Sigmoid colon (tissue), 7 donors: ENCODE results near the gene DGKD. TPM values are rescaled to one million over a fixed set of nuclear protein-coding genes. Genes with fewer than 3 reads are reported as not detected.
A peak's percentile ranks its signal among the peaks of the same experiment; 100 is the strongest.

Source experiments
- DNase-seq: peaks from one replicate; pipeline ENCODE4 v3.0.0-alpha.2; 2019
- H3K27ac ChIP-seq, 4 donors: fragments of 200-600 bp; sonication (generic); one replicate each; pipeline ENCODE4 v1.5.1; 2016 to 2019; ENCODE audit warnings: mild to moderate bottlenecking in 1 of 4
- H3K27me3 ChIP-seq, 3 donors: fragments of 200-600 bp; sonication (generic); one replicate each; pipeline ENCODE4 v1.5.1; 2019; ENCODE audit warnings: mild to moderate bottlenecking in 1 of 3
- H3K36me3 ChIP-seq, 4 donors: fragments of 200-600 bp; sonication (generic); one replicate each; pipeline ENCODE4 v1.5.1; 2016 to 2019
- H3K4me1 ChIP-seq, 4 donors: fragments of 200-600 bp; sonication (generic); one replicate each; pipeline ENCODE4 v1.5.1; 2017 to 2019
- H3K4me3 ChIP-seq, 4 donors: fragments of 200-600 bp; sonication (generic); one replicate each; pipeline ENCODE4 v1.5.1; 2017 to 2019; ENCODE audit warnings: mild to moderate bottlenecking in 2 of 4, moderate library complexity in 1 of 4
- H3K9me3 ChIP-seq, 4 donors: fragments of 200-600 bp in 3 of 4; sonication (generic) in 3 of 4; one replicate each; pipeline versions ENCODE4 v1.5.1 to v1.6.1; 2013 to 2019
- EP300 ChIP-seq, 4 donors: sonication (generic); formaldehyde crosslinking; IDR thresholded peaks; one replicate each; pipeline ENCODE4 v1.6.1; 2017; ENCODE audit warnings: antibody characterized with exemption in 4 of 4
- POLR2A ChIP-seq, 2 donors: fragments of 450-650 bp; IDR thresholded peaks; one replicate each; pipeline ENCODE4 v1.6.1; 2016; ENCODE audit warnings: antibody characterized with exemption in 2 of 2, mild to moderate bottlenecking in 2 of 2, moderate library complexity in 2 of 2
- POLR2AphosphoS5 ChIP-seq, 4 donors: sonication (generic); formaldehyde crosslinking; IDR thresholded peaks; one replicate each; pipeline ENCODE4 v1.6.1; 2017; ENCODE audit warnings: antibody characterized with exemption in 4 of 4
- WGBS, 2 donors: extraction: QIAGEN DNeasy Blood & Tissue Kit; methylation state at CpG; one replicate each; pipeline ENCODE4 v1.1.7; 2013; 5-methylcytosine and 5-hydroxymethylcytosine counted together
- intact Hi-C: fragments of 100-400 bp; cut with DNase I; formaldehyde crosslinking; loops from one replicate; pipeline ENCODE4 v1.15.1; 2023
- polyA plus RNA-seq, 3 donors: library from polyadenylated mRNA; stranded (reverse); fragments of 200-250 nt; gene quantifications; one replicate each; pipeline ENCODE4 v1.2.3, GENCODE V29; 2013
- total RNA-seq, 4 donors: library from RNA; depleted of rRNA; stranded (reverse); fragments of >200 nt; gene quantifications; one replicate each; pipeline ENCODE4 v1.1.0, GENCODE V29; 2016
- TF ChIP-seq, protein P1 (sequence below), 4 experiments: fragments of 450-650 bp in 3 of 4; fragments of 200-600 bp in 1 of 4; IDR thresholded peaks; one replicate each; pipeline ENCODE4 v1.5.1; 2016 to 2019; ENCODE audit warnings: antibody characterized with exemption in 4 of 4, mild to moderate bottlenecking in 3 of 4, moderate library complexity in 2 of 4
- donor health status: healthy with polysubstance abuse.
- donor health status: Bipolar disorder and iron deficiency.
- donor health status: healthy.

Gene DGKD
- total and polyA plus RNA-seq, 7 donors = 10.7 to 67.0 (median 19.7) TPM

DNA sequence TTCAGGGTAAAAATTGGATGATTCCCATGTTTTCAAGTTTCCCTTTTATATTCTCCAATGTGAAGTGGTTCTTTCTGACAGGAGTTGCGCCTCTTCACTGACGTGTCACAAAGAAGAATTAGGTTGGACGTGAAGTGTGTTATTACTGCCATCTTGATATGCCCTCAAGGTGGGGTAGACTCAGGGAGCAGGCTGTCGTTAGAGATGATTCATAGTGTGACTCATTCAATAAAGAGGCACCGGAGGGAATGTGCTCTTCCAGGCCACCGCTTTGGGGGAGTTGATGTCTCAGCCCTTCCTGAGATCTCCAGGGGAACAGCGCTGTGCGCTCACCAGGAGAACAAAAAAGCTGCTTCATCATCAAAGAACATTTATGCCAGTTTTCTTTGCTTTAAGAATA, 3.6 kb upstream of the DGKD start:
- peak in 1 of 4 donors; percentile 12 for TF ChIP-seq POLR2AphosphoS5 (IDR thresholded peaks at IDR 0.05)
- no peak for TF ChIP-seq POLR2A (IDR thresholded peaks at IDR 0.05)
- Histone ChIP-seq H3K27ac (no peak overlapping the region), H3K36me3 (no peaks in the 10 kb centered on the region), H3K27me3 (no peaks in the 10 kb centered on the region), H3K9me3 (no peaks in the 10 kb centered on the region), H3K4me1 (peaks cover 0 to 16% (median 12%) of the 10 kb centered on the region in 4 donors), H3K4me3 (no peak overlapping the region)
- no peak for DNase-seq
- intact Hi-C loops = loop anchor here (10.0 kb wide), 1 partner anchor 96 kb away; the partner anchor contains the start of gene ATG16L1
- WGBS, 2 donors = 27 to 39% methylated on average over 8 of the region's 8 CpGs

DNA sequence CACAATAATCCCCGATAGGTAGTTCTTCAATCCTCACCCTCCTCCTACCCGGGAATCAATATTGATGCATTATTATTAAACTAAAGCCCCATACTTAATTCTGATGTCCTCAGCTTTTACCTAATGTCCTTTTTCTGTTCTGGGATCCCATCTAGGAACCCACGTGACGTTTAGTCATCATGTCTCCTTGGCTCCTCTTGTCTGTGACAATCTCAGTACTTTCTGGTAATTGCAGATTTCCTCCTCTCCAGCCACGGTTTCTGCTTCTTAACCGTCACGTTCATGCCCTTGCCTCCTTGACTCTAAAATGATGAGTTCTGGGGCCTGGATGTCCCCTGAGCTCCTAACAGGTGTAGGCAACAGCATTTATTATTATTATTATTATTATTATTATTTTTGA, 2.9 kb upstream of the DGKD start:
- TF ChIP-seq POLR2AphosphoS5 (IDR thresholded peaks at IDR 0.05) (no peak), POLR2A (IDR thresholded peaks at IDR 0.05) (no peak), EP300 (IDR thresholded peaks at IDR 0.05) (no peak)
- TF ChIP-seq, protein P1, sequence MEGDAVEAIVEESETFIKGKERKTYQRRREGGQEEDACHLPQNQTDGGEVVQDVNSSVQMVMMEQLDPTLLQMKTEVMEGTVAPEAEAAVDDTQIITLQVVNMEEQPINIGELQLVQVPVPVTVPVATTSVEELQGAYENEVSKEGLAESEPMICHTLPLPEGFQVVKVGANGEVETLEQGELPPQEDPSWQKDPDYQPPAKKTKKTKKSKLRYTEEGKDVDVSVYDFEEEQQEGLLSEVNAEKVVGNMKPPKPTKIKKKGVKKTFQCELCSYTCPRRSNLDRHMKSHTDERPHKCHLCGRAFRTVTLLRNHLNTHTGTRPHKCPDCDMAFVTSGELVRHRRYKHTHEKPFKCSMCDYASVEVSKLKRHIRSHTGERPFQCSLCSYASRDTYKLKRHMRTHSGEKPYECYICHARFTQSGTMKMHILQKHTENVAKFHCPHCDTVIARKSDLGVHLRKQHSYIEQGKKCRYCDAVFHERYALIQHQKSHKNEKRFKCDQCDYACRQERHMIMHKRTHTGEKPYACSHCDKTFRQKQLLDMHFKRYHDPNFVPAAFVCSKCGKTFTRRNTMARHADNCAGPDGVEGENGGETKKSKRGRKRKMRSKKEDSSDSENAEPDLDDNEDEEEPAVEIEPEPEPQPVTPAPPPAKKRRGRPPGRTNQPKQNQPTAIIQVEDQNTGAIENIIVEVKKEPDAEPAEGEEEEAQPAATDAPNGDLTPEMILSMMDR (IDR thresholded peaks at IDR 0.05) = no peak
- DNase-seq = no peak
- Histone ChIP-seq H3K27me3 (no peaks in the 10 kb centered on the region), H3K4me1 (peaks cover 0 to 23% (median 19%) of the 10 kb centered on the region in 4 donors), H3K27ac (no peak overlapping the region), H3K36me3 (no peaks in the 10 kb centered on the region), H3K9me3 (no peaks in the 10 kb centered on the region), H3K4me3 (no peak overlapping the region)
- WGBS, 2 donors = 76 to 87% methylated on average over 7 of the region's 7 CpGs
- intact Hi-C loops = loop anchor here (10.0 kb wide), 1 partner anchor 97 kb away; the partner anchor contains the start of gene ATG16L1

DNA sequence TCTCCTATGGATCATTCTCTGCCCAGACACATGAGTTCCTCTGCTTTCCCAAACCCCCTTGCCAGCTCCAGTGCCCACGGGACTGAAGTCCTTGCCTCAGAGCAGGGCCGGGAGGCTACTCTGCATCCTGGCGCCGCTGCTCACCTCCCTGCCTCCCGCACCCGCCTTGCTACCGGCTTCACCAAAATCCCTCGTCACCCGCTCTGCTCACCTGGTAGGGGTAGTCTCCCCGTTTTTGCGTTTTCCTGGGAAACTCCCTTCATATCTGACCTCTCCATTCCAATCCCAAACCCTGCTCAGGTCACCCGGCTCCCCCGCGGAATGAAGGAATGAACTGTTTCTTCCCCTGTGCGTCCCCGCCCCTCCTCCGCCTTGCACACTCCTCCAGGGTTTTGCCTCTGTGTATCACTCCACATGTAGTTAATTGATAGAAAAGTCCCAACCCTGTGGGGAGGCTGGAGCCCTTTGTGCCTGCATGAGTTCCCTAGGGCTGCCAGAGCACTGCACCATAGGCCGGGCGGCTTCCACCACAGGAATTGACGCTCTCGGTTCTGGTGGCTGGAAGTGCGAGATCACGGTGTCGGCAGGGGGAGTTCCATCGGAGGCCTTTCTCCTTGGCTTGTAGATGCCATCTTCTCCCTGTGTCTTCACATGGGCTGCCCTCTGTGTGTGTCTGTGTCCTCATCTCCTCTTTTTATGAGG, 2.0 kb upstream of the DGKD start:
- 97% methylated on average over 25 of the region's 25 CpGs for WGBS, 2 donors
- H3K9me3 ChIP-seq = no peaks in the 10 kb centered on the region
- intact Hi-C loops = loop anchor here (10.0 kb wide), 1 partner anchor 97 kb away; the partner anchor contains the start of gene ATG16L1
- H3K27me3 ChIP-seq = no peaks in the 10 kb centered on the region
- DNase-seq = no peak
- H3K36me3 ChIP-seq = no peaks in the 10 kb centered on the region
- H3K4me1 ChIP-seq = peaks cover 0 to 32% (median 28%) of the 10 kb centered on the region in 4 donors
- H3K27ac ChIP-seq = no peak overlapping the region
- TF ChIP-seq EP300 (IDR thresholded peaks at IDR 0.05) = no peak
- TF ChIP-seq POLR2A (IDR thresholded peaks at IDR 0.05) = no peak
- no peak for TF ChIP-seq POLR2AphosphoS5 (IDR thresholded peaks at IDR 0.05)
- TF ChIP-seq, protein P1 (IDR thresholded peaks at IDR 0.05) = no peak
- H3K4me3 ChIP-seq = no peak overlapping the region

DNA sequence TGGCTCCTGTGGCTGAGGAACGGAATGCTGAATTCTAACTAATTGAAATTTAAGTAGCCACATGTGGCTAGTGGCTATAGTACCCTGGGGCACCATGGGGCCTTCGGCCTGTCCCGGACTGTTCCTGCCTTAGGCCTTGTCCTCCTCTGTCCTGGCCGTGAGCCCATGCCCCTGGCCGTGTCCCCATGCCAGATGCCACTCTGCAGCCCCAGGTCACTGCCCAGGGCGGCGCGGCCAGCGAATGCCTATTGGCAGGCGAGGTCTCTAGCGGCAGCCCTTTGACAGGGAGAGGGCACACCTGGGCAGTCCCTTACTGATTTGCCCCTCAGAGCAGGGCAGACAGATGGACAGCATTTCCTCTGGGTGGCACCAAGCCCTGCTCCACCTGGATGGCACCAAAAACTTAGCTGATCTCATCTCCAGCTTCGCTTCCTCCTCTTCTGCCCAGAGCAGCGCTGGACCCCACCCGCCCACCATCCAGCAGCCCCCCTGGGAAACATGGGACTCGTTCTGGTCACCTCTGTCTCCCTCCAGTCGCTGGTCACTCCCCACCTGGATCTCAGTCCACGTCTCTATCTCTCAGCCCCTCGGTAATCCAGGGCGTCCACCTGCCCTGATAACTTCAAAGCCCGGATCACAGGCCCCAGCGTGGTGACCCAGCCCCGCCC, 1.1 kb upstream of the DGKD start:
- peaks cover 0 to 39% (median 32%) of the 10 kb centered on the region in 4 donors for H3K4me1 ChIP-seq
- H3K36me3 ChIP-seq = no peaks in the 10 kb centered on the region
- peak overlapping the region in 3 of 4 donors; percentile 56 to 70 (median 64) for H3K27ac ChIP-seq
- no peaks in the 10 kb centered on the region for H3K27me3 ChIP-seq
- WGBS, 2 donors = 64 to 70% methylated on average over 22 of the region's 22 CpGs
- intact Hi-C loops = loop anchor here (10.0 kb wide), 1 partner anchor 98 kb away; the partner anchor contains the start of gene ATG16L1
- no peak for DNase-seq
- no peaks in the 10 kb centered on the region for H3K9me3 ChIP-seq
- TF ChIP-seq POLR2A (IDR thresholded peaks at IDR 0.05) = no peak
- no peak for TF ChIP-seq POLR2AphosphoS5 (IDR thresholded peaks at IDR 0.05)
- TF ChIP-seq, protein P1 (IDR thresholded peaks at IDR 0.05) = no peak
- TF ChIP-seq EP300 (IDR thresholded peaks at IDR 0.05) = no peak
- peak overlapping the region in 2 of 4 donors; percentile 73 to 75 for H3K4me3 ChIP-seq

DNA sequence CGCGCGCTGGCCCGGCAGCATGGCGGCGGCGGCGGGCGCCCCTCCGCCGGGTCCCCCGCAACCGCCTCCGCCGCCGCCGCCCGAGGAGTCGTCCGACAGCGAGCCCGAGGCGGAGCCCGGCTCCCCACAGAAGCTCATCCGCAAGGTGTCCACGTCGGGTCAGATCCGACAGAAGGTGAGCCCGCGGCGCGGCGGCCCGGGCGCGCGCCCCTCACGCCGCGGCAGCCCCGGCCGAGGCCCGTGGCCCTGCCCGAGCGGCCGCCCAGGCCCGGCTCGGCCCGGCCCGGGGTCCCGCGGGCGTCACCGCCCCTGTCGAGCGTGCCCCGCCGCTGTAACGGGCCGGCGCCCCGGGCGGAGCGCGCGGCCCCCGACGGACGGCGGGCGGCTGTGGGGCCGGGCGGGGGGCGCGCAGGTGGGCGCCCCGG, 218 bp downstream of the DGKD start:
- Histone ChIP-seq H3K4me1 (peaks cover 0 to 51% (median 38%) of the 10 kb centered on the region in 4 donors), H3K27me3 (no peaks in the 10 kb centered on the region), H3K36me3 (no peaks in the 10 kb centered on the region), H3K27ac (peak overlapping the region in 3 of 4 donors; percentile 56 to 73 (median 67)), H3K9me3 (no peaks in the 10 kb centered on the region), H3K4me3 (peak overlapping the region; percentile 63 to 81 (median 74))
- 0 to 1% methylated on average over 77 of the region's 77 CpGs for WGBS, 2 donors
- peak in 1 of 4 donors; percentile 17 for TF ChIP-seq POLR2AphosphoS5 (IDR thresholded peaks at IDR 0.05)
- TF ChIP-seq EP300 (IDR thresholded peaks at IDR 0.05) = no peak
- TF ChIP-seq POLR2A (IDR thresholded peaks at IDR 0.05) = no peak
- intact Hi-C loops = loop anchor here (1.0 to 10.0 kb wide), 3 partner anchors 33 to 100 kb away; partner anchors contain the start of gene ATG16L1
- no peak for DNase-seq
